IgD-negative memory B cell (primary cell): ENCODE measurements around the gene CRYGD. TPM values are rescaled to one million over a fixed set of nuclear protein-coding genes. Genes with fewer than 3 reads are reported as not detected.
"Not testable (repeated sequence)": the region's sequence is repeated elsewhere in the genome, so short reads cannot be mapped to it uniquely, and the experiment has no call there.

Experiments used
- H3K27ac Mint-ChIP-seq, 3 donors: one replicate each; pipeline ENCODE4 v1.8.0; 2020 to 2022; ENCODE audit warnings: mild to moderate bottlenecking in 3 of 3, mixed read lengths in 3 of 3, moderate library complexity in 1 of 3
- H3K27me3 Mint-ChIP-seq: one replicate; pipeline ENCODE4 v1.8.0; 2021; ENCODE audit warnings: mixed read lengths
- H3K36me3 Mint-ChIP-seq: one replicate; pipeline ENCODE4 v1.8.0; 2020; ENCODE audit warnings: mild to moderate bottlenecking, mixed read lengths
- H3K4me1 Mint-ChIP-seq, 3 donors: one replicate each; pipeline ENCODE4 v1.8.0; 2020 to 2022; ENCODE audit warnings: mixed read lengths in 3 of 3, mild to moderate bottlenecking in 1 of 3
- H3K4me3 Mint-ChIP-seq, 4 donors: one replicate each; pipeline ENCODE4 v1.8.0; 2020 to 2022; ENCODE audit warnings: mild to moderate bottlenecking in 4 of 4, mixed read lengths in 4 of 4, moderate library complexity in 3 of 4
- H3K9me3 Mint-ChIP-seq, 3 donors: one replicate each; pipeline ENCODE4 v1.8.0; 2020 to 2021; ENCODE audit warnings: mixed read lengths in 3 of 3, mild to moderate bottlenecking in 1 of 3
- polyA plus RNA-seq: library from polyadenylated mRNA; unstranded; fragments of 300-500 nt; fragmentation: Illumina TruSeq; gene quantifications from one replicate; pipeline ENCODE4 v1.2.3, GENCODE V29; 2021

CRYGD gene
- polyA plus RNA-seq, 1 donor from 2014 or later = not detected

DNA sequence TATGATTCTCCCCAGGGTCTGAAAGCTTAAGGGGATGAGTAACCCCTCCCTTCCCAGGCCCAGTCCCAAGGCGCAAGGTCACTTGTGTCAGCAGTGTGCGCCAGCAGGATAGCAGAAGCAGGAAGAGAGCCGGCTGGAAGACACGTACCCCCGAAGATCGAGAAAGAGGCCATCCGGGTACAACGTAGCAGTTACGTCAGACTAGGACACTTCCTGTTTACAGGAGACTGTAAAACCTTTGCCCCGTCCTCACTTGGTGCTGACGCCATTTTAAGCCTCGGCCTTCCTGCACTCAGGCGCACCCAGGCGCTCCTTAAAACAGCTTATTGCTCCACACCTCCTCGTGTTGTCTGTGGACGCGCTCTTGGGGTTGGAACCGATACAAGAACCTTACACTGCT lies 15.1 kb upstream of the CRYGD start:
- Mint-ChIP-seq H3K4me1 (no peaks in the 10 kb centered on the region), H3K4me3 (no peak overlapping the region), H3K27me3 (no peaks in the 10 kb centered on the region), H3K27ac (no peak overlapping the region), H3K9me3 (peaks cover 0 to 4% (median 0%) of the 10 kb centered on the region in 3 donors), H3K36me3 (no peaks in the 10 kb centered on the region)

DNA sequence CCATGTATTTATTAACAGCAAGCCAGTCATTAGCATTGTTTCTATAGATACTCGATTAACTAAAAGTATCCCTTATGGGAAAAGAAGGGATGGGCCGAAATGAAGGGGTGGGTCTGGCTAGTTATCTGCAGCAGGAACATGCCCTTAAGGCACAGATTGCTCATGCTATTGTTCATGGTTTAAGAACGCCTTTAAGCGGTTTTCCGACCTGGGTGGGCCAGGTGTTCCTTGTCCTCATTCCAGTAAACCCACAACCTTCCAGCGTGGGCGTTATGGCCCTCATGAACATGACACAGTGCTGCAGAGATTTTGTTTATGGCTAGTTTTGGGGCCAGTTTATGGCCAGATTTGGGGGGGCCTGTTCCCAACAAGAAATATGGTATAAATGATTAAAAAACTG lies 14.0 kb upstream of the CRYGD start:
- H3K27ac Mint-ChIP-seq, H3K4me1 Mint-ChIP-seq, H3K27me3 Mint-ChIP-seq, H3K36me3 Mint-ChIP-seq, H3K9me3 Mint-ChIP-seq, H3K4me3 Mint-ChIP-seq: not testable (repeated sequence)

DNA sequence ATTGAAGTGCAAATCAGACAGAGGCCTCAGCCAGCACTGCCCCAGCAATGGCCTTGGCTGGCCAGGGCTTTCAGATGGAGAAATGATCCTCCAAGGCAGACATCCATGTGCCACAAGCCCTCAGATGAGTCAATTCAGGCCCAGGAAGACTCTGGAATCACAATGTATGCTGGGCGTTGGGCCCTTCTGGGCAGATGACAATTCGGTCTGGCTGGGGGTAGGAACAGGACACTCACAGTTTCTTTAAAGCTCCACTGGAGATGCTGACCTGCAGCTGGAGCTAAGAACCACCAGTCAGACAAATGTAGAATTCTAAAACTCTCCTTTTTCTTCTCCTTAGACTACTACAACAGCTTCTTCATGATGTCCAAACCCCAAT lies 12.4 kb upstream of the CRYGD start:
- peaks cover 0 to 2% (median 0%) of the 10 kb centered on the region in 3 donors for H3K9me3 Mint-ChIP-seq
- no peak overlapping the region for H3K4me3 Mint-ChIP-seq
- no peak overlapping the region for H3K27ac Mint-ChIP-seq
- H3K27me3 Mint-ChIP-seq = peaks cover 2% of the 10 kb centered on the region
- H3K4me1 Mint-ChIP-seq = no peaks in the 10 kb centered on the region
- no peaks in the 10 kb centered on the region for H3K36me3 Mint-ChIP-seq

DNA sequence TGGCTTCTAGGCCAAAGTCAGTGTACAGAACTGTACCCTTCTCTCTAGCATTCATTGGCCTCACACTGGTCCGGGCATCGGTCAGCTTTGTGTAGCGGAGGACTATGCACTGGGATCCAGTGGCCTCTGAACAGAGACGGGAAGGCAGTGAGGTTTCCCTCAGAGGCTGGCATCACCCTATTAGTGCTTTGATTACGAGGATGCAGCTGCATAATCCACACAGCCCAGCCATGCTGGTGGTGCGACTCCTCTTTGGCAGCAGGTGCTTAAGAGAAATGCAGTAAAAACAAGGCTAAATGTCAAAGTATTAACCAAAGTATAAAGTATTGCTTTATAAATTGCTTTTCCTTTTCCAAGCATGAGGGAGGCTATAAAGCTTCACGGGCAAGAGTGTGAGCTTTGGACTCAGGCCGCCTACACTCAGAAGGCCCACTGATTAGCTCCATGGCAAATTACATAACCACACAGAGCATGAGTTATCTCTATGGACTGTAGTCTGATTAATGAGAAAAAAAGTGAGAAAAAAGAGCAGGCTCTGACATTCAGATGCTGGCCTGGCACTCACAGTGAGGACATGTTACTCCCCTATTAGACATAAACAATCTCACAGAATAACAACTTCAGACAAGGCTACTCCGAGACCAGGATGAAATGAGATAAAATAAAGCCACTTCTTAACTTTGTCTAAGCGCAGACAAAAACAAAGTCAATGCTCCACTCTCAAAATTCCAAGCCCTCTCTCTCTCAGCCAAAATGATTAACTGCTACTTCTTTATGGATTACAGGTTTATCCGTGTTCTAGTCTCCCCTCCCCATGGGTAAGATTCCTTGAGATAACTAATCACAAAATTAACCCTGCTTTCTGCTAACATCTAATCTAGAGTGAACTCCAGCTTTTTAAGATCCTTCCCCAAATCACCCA lies 11.7 kb upstream of the CRYGD start:
- Mint-ChIP-seq H3K4me3 (peak overlapping the region in 1 of 4 donors; percentile 49), H3K9me3 (peaks cover 0 to 2% (median 0%) of the 10 kb centered on the region in 3 donors), H3K4me1 (no peaks in the 10 kb centered on the region), H3K36me3 (no peaks in the 10 kb centered on the region), H3K27ac (no peak overlapping the region), H3K27me3 (peaks cover 2% of the 10 kb centered on the region)

DNA sequence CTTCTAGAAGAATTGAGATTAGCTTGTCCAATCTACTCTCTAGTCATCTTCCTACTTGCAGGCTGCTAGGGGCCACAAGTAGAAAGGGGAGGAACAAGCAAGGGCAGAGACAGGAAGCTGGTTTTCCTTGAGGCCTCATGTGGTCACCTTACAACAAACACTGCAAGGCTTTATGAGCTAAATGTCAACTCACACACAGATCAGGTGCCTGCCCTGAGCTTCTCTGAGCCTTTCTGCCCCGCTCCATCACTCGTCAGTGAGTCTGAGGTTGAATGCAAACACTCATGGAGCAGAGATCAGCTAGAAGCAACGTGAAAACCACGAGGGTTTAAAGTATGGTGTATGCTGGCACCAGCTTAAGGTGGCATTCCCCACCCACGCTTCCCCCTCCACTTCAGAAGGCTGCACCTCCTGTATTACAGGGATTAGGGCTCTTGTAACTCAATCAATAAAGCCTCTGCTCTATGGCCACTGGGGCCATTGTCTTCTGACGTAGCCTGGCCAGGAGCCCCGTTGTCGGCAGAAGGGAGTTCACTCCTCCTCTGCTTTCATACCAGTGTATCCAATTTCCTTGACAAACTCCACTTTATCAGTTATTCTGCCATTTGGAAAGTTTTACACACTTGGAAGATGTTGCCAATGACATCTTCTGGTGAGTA lies 10.7 kb upstream of the CRYGD start:
- H3K27me3 Mint-ChIP-seq = peaks cover 2% of the 10 kb centered on the region
- no peak overlapping the region for H3K4me3 Mint-ChIP-seq
- no peaks in the 10 kb centered on the region for H3K36me3 Mint-ChIP-seq
- peaks cover 0 to 2% (median 0%) of the 10 kb centered on the region in 3 donors for H3K9me3 Mint-ChIP-seq
- H3K27ac Mint-ChIP-seq = no peak overlapping the region
- H3K4me1 Mint-ChIP-seq = no peaks in the 10 kb centered on the region

DNA sequence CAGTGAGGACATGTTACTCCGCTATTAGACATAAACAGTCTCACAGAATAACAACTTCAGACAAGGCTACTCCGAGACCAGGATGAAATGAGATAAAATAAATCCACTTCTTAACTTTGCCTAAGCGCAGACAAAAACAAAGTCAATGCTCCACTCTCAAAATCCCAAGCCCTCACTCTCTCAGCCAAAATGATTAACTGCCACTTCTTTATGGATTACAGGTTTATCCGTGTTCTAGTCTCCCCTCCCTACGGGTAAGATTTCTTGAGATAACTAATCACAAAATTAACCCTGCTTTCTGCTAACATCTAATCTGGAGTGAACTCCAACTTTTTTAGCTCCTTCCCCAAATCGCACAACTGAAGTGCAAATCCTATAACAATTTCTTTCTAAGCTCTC lies 6.4 kb upstream of the CRYGD start:
- H3K4me3 Mint-ChIP-seq = no peak overlapping the region
- H3K27ac Mint-ChIP-seq = no peak overlapping the region
- peaks cover 4% of the 10 kb centered on the region for H3K27me3 Mint-ChIP-seq
- H3K9me3 Mint-ChIP-seq = peaks cover 0 to 3% (median 2%) of the 10 kb centered on the region in 3 donors
- H3K4me1 Mint-ChIP-seq = no peaks in the 10 kb centered on the region
- no peaks in the 10 kb centered on the region for H3K36me3 Mint-ChIP-seq

DNA sequence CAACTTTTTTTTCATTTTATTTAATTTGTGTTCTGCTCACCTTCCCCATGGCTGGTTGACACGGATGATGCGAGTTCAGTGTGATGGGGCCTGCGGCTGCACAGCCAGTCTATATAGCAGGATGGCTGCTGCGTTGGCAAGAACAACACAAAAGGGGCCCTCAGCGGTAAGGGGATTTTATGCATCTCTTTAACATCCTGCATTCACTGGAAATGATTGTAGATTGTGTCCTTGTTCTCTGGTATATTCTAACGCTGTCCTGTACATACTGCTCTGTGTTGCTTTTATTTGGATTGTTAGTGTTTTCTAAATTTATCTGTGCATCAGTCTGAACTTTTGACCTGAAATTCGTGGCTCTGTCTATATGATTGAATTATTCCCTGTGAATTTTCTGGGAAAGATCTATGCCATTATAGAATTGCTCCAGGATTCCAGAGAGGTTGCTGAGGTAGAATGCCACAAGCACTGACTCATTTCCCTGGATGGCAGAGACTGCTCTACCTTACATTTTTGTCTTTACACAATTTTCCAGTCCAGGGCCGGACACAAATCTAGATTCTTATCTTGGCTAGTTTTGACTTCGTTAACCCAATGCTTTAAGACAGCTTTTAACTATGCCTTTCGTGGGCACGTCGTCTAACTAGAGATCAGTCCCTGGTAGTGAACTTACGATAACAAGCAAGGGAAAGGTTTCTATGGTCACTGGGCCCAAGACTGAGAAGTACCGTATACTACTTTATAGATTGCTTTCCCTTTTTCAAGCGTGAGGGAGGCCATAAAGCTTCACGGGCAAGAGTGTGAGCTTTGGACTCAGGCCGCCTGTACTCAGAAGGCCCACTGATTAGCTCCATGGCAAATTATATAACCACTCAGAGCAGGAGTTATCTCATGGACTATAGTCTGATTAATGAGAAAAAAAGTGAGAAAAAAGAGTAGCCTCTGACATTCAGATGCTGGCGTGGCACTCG lies 5.7 kb upstream of the CRYGD start, which contains the start of gene CRYGC:
Gene CRYGC (minus strand): TSS at position 85 of the 968 bp plus-strand sequence. CDS start 36 bp downstream, at position 49.
- Mint-ChIP-seq H3K36me3 (no peaks in the 10 kb centered on the region), H3K27ac (no peak within 1 kb of the TSS), H3K27me3 (peaks cover 8% of the 10 kb centered on the region), H3K4me3 (no peak within 1 kb of the TSS), H3K4me1 (no peaks in the 10 kb centered on the region), H3K9me3 (peaks cover 2 to 3% (median 2%) of the 10 kb centered on the region in 3 donors)

GRCh38 chr2:208128136-208128535 lies 3.8 kb upstream of the CRYGD start:
- H3K36me3 Mint-ChIP-seq = no peaks in the 10 kb centered on the region
- H3K27ac Mint-ChIP-seq = no peak overlapping the region
- peaks cover 18% of the 10 kb centered on the region for H3K27me3 Mint-ChIP-seq
- H3K9me3 Mint-ChIP-seq = peaks cover 2 to 3% (median 2%) of the 10 kb centered on the region in 3 donors
- peaks cover 0 to 6% (median 3%) of the 10 kb centered on the region in 3 donors for H3K4me1 Mint-ChIP-seq
- H3K4me3 Mint-ChIP-seq = no peak overlapping the region

- peaks cover 17% of the 10 kb centered on the region for H3K27me3 Mint-ChIP-seq
- no peaks in the 10 kb centered on the region for H3K36me3 Mint-ChIP-seq
- peaks cover 0 to 6% (median 3%) of the 10 kb centered on the region in 3 donors for H3K4me1 Mint-ChIP-seq
- H3K27ac Mint-ChIP-seq = no peak overlapping the region
- no peak overlapping the region for H3K4me3 Mint-ChIP-seq
- H3K9me3 Mint-ChIP-seq = peaks cover 2 to 3% (median 2%) of the 10 kb centered on the region in 3 donors
These were observed 2.8 kb upstream of the CRYGD start for GRCh38 chr2:208127090-208127489.

- Mint-ChIP-seq H3K9me3 (peaks cover 2 to 3% (median 2%) of the 10 kb centered on the region in 3 donors), H3K27me3 (peaks cover 17% of the 10 kb centered on the region), H3K4me3 (peak overlapping the region in 1 of 4 donors; percentile 17), H3K36me3 (no peaks in the 10 kb centered on the region), H3K4me1 (peaks cover 0 to 6% (median 3%) of the 10 kb centered on the region in 3 donors), H3K27ac (no peak overlapping the region)
These were observed 927 bp upstream of the CRYGD start for GRCh38 chr2:208125251-208125650.

DNA sequence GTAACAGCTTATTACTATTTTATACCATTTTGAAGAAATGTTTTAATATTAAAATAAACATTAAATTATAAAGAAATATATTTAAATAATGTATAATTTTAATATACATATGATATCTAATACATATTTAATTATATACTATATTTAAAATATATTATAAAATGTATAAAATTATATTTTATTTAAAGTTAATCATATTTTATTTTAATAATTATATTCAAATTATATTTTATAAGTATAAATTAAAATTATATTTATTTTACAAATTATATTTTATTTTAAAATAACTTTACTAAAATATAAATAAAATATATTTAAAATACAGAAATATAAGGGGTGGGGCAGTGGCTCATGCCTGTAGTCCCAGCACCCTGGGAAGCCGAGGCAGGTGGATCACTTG lies 2.1 kb downstream of the CRYGD start:
- no peak overlapping the region for H3K27ac Mint-ChIP-seq
- H3K4me3 Mint-ChIP-seq = no peak overlapping the region
- peaks cover 15% of the 10 kb centered on the region for H3K27me3 Mint-ChIP-seq
- no peaks in the 10 kb centered on the region for H3K36me3 Mint-ChIP-seq
- peaks cover 0 to 6% (median 3%) of the 10 kb centered on the region in 3 donors for H3K4me1 Mint-ChIP-seq
- peaks cover 0 to 2% (median 0%) of the 10 kb centered on the region in 3 donors for H3K9me3 Mint-ChIP-seq

DNA sequence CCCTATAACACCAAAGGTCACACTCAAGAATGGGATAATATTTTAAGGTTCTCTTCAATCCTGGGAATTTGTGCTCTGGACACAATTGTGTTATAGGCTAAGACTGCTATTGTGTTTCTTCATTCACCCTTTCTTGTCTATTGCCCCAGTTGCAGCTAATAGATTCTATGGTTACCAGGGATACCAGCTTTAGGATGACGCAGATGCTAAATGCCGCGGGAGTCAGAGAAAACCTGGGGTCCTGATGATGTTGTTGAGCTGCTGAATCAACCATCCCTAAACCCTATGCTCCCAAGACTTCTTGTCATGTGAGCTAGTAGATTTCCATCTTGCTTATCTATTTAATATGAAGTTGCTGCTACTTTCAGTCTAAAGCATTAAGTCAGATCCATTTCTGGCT lies 5.4 kb downstream of the CRYGD start:
- Mint-ChIP-seq H3K4me3 (no peak overlapping the region), H3K4me1 (peaks cover 0 to 3% (median 1%) of the 10 kb centered on the region in 3 donors), H3K36me3 (no peaks in the 10 kb centered on the region), H3K9me3 (no peaks in the 10 kb centered on the region), H3K27ac (no peak overlapping the region), H3K27me3 (peaks cover 5% of the 10 kb centered on the region)

- H3K4me1 Mint-ChIP-seq, H3K27me3 Mint-ChIP-seq, H3K36me3 Mint-ChIP-seq, H3K4me3 Mint-ChIP-seq, H3K9me3 Mint-ChIP-seq, H3K27ac Mint-ChIP-seq: not testable (repeated sequence)
These were observed 6.9 kb downstream of the CRYGD start for GRCh38 chr2:208117390-208117789.

DNA sequence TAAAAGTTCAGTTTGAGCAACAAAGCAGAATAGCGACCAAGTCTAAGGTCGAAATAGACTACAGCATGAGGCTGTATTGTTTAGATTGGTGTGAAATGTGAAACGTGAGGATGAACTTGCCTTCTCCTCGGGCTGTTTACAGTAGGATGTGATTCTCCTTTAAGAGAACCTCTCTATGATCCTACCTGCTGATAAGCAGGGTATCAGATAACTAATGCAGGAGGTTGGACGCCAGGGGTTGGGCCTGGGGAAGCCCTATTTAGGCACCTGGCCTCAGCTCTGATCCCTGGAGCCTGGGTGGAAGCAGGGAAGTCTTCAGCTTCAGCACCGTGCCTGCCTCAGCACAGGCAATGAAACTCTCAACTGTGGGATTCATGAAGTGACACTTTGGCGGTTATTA lies 11.4 kb downstream of the CRYGD start:
- H3K36me3 Mint-ChIP-seq = no peaks in the 10 kb centered on the region
- peaks cover 4% of the 10 kb centered on the region for H3K27me3 Mint-ChIP-seq
- no peak overlapping the region for H3K4me3 Mint-ChIP-seq
- H3K9me3 Mint-ChIP-seq = no peaks in the 10 kb centered on the region
- no peaks in the 10 kb centered on the region for H3K4me1 Mint-ChIP-seq
- H3K27ac Mint-ChIP-seq = no peak overlapping the region
